Measurements from ENCODE around the gene MRPL36. TPM values are rescaled to one million over a fixed set of nuclear protein-coding genes. Genes with fewer than 3 reads are reported as not detected.
"Not testable (repeated sequence)": the region's sequence is repeated elsewhere in the genome, so short reads cannot be mapped to it uniquely, and the experiment has no call there.

MRPL36 gene
- total and polyA plus RNA-seq, 4 donors, result 22.3 to 106 (median 56.3) TPM

DNA sequence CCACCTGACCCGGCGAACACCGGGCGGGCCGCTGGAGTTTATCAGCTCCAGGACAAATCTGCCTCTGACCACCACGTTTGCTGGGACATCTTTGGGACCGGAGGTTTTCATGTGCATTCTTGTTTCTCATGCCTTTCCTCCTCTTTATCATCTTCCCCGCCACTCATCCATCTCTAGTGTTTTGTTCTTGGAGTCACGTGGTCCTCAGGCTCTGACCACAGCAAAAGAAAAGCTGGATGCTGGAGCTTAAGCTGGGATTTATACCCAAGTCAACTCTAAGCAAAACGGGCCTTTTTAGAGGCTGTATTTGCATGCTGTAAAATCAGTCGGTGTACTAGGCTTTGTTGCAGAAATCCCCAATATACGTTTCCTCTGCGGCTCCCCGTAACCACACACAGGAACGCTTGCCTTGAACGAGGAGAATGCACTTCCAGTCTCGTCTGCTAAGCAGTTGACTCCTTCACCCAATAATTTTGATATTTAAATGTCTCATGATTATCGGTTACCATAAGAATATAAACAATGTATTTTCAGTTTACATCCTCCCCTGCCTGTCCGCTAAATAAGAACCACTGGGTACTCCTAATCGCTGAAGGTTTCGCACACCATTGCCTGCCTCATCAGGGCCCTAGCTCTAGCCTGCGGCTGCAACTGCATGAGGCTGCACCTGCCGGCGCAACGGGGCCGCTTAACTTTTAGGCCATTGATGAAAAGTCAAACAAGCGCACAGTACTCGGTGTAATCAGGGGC is 1.0 kb upstream of the MRPL36 start:
- Histone ChIP-seq H3K9ac (ENCODE audit: low read depth in 1 of 2, low read length in 2 of 2) (peak overlapping the region; percentile 76 to 95), H3K4me1 (ENCODE audit: control insufficient read depth in 4 of 4, insufficient read depth in 4 of 4, low read length in 3 of 4) (peaks cover 0 to 20% (median 13%) of the 10 kb centered on the region in 4 donors), H3K27ac (ENCODE audit: low read depth in 1 of 2, low read length in 2 of 2) (peak overlapping the region; percentile 83 to 84), H3K27me3 (ENCODE audit: control insufficient read depth in 4 of 4, insufficient read depth in 4 of 4, low read length in 3 of 4) (no peaks in the 10 kb centered on the region), H3K4me3 (ENCODE audit: low read depth in 1 of 3, low read length in 3 of 3) (peak overlapping the region; percentile 91 to 98 (median 92)), H3K9me3 (ENCODE audit: control insufficient read depth in 4 of 4, low read length in 3 of 4) (no peaks in the 10 kb centered on the region), H3K36me3 (ENCODE audit: control insufficient read depth in 4 of 4, insufficient read depth in 3 of 4, low read depth in 1 of 4, low read length in 3 of 4) (peaks cover 8 to 48% (median 35%) of the 10 kb centered on the region in 4 donors)
- WGBS, result 2% methylated on average over 28 of the region's 28 CpGs
- peak; percentile 58 for DNase-seq (ENCODE audit: low spot score)
- TF ChIP-seq, protein P1, sequence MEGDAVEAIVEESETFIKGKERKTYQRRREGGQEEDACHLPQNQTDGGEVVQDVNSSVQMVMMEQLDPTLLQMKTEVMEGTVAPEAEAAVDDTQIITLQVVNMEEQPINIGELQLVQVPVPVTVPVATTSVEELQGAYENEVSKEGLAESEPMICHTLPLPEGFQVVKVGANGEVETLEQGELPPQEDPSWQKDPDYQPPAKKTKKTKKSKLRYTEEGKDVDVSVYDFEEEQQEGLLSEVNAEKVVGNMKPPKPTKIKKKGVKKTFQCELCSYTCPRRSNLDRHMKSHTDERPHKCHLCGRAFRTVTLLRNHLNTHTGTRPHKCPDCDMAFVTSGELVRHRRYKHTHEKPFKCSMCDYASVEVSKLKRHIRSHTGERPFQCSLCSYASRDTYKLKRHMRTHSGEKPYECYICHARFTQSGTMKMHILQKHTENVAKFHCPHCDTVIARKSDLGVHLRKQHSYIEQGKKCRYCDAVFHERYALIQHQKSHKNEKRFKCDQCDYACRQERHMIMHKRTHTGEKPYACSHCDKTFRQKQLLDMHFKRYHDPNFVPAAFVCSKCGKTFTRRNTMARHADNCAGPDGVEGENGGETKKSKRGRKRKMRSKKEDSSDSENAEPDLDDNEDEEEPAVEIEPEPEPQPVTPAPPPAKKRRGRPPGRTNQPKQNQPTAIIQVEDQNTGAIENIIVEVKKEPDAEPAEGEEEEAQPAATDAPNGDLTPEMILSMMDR (IDR thresholded peaks at IDR 0.05; ENCODE audit: low read depth, low read length, missing input control), result no peak
- TF ChIP-seq YY1 (IDR thresholded peaks at IDR 0.05) (no peak), RXRA (IDR thresholded peaks at IDR 0.05) (no peak), SP1 (IDR thresholded peaks at IDR 0.05) (no peak), GABPA (IDR thresholded peaks at IDR 0.05 in 1 of 2, conservative IDR thresholded peaks at IDR 0.05 in 1 of 2) (no peak), NR2F2 (IDR thresholded peaks at IDR 0.05) (no peak), HNF4G (IDR thresholded peaks at IDR 0.05) (no peak), TAF1 (conservative IDR thresholded peaks at IDR 0.05) (no peak), HNF4A (conservative IDR thresholded peaks at IDR 0.05) (no peak), FOXA2 (IDR thresholded peaks at IDR 0.05) (no peak), RAD21 (IDR thresholded peaks at IDR 0.05) (no peak)
- TF ChIP-seq, protein P2, sequence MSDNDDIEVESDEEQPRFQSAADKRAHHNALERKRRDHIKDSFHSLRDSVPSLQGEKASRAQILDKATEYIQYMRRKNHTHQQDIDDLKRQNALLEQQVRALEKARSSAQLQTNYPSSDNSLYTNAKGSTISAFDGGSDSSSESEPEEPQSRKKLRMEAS (IDR thresholded peaks at IDR 0.05), result no peak
- TF ChIP-seq, protein P3, sequence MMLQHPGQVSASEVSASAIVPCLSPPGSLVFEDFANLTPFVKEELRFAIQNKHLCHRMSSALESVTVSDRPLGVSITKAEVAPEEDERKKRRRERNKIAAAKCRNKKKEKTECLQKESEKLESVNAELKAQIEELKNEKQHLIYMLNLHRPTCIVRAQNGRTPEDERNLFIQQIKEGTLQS (IDR thresholded peaks at IDR 0.05), result no peak
- TF ChIP-seq, protein P4, sequence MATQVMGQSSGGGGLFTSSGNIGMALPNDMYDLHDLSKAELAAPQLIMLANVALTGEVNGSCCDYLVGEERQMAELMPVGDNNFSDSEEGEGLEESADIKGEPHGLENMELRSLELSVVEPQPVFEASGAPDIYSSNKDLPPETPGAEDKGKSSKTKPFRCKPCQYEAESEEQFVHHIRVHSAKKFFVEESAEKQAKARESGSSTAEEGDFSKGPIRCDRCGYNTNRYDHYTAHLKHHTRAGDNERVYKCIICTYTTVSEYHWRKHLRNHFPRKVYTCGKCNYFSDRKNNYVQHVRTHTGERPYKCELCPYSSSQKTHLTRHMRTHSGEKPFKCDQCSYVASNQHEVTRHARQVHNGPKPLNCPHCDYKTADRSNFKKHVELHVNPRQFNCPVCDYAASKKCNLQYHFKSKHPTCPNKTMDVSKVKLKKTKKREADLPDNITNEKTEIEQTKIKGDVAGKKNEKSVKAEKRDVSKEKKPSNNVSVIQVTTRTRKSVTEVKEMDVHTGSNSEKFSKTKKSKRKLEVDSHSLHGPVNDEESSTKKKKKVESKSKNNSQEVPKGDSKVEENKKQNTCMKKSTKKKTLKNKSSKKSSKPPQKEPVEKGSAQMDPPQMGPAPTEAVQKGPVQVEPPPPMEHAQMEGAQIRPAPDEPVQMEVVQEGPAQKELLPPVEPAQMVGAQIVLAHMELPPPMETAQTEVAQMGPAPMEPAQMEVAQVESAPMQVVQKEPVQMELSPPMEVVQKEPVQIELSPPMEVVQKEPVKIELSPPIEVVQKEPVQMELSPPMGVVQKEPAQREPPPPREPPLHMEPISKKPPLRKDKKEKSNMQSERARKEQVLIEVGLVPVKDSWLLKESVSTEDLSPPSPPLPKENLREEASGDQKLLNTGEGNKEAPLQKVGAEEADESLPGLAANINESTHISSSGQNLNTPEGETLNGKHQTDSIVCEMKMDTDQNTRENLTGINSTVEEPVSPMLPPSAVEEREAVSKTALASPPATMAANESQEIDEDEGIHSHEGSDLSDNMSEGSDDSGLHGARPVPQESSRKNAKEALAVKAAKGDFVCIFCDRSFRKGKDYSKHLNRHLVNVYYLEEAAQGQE (IDR thresholded peaks at IDR 0.05), result no peak

DNA sequence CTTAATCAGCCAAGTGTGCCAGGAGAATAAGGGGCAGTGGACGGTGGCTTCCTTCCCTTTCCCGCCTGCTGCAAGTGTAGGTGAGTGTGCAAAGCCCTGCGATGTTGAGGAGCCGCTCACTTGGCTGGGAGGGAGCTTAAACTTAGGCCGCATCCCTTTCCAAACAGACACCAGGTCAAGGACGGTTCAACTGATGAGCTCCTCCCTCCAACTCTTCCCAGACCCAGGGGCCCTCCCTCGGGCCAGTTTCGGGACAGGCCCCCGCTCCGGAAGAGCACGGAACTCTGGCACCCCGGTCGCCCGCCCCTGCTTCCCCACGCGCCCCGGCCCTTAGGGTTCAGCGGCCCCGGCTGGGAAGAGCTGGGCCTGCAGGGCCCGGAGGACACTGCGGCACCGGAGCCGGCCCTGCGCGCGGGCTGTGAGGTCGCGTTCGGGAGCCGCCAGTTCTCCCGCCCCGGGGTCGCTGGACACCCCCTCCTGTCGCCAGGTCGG is 481 bp downstream of the MRPL36 start:
- WGBS, result 1% methylated on average over 35 of the region's 35 CpGs
- peaks cover 6 to 33% (median 22%) of the 10 kb centered on the region in 4 donors for H3K36me3 ChIP-seq (ENCODE audit: control insufficient read depth in 4 of 4, insufficient read depth in 3 of 4, low read depth in 1 of 4, low read length in 3 of 4)
- H3K4me3 ChIP-seq (ENCODE audit: low read depth in 1 of 3, low read length in 3 of 3), result peak overlapping the region; percentile 30 to 91 (median 79)
- H3K4me1 ChIP-seq (ENCODE audit: control insufficient read depth in 4 of 4, insufficient read depth in 4 of 4, low read length in 3 of 4), result peaks cover 0 to 20% (median 13%) of the 10 kb centered on the region in 4 donors
- H3K9ac ChIP-seq (ENCODE audit: low read depth in 1 of 2, low read length in 2 of 2), result peak overlapping the region; percentile 3 to 25
- DNase-seq (ENCODE audit: low spot score), result peak; percentile 47
- TF ChIP-seq RXRA (IDR thresholded peaks at IDR 0.05), result peak; percentile 44 to 60
- TF ChIP-seq, protein P5, sequence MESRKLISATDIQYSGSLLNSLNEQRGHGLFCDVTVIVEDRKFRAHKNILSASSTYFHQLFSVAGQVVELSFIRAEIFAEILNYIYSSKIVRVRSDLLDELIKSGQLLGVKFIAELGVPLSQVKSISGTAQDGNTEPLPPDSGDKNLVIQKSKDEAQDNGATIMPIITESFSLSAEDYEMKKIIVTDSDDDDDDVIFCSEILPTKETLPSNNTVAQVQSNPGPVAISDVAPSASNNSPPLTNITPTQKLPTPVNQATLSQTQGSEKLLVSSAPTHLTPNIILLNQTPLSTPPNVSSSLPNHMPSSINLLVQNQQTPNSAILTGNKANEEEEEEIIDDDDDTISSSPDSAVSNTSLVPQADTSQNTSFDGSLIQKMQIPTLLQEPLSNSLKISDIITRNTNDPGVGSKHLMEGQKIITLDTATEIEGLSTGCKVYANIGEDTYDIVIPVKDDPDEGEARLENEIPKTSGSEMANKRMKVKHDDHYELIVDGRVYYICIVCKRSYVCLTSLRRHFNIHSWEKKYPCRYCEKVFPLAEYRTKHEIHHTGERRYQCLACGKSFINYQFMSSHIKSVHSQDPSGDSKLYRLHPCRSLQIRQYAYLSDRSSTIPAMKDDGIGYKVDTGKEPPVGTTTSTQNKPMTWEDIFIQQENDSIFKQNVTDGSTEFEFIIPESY (IDR thresholded peaks at IDR 0.05), result no peak
- H3K27ac ChIP-seq (ENCODE audit: low read depth in 1 of 2, low read length in 2 of 2), result peak overlapping the region; percentile 53 to 84
- no peaks in the 10 kb centered on the region for H3K27me3 ChIP-seq (ENCODE audit: control insufficient read depth in 4 of 4, insufficient read depth in 4 of 4, low read length in 3 of 4)
- H3K9me3 ChIP-seq (ENCODE audit: control insufficient read depth in 4 of 4, low read length in 3 of 4), result no peaks in the 10 kb centered on the region

DNA sequence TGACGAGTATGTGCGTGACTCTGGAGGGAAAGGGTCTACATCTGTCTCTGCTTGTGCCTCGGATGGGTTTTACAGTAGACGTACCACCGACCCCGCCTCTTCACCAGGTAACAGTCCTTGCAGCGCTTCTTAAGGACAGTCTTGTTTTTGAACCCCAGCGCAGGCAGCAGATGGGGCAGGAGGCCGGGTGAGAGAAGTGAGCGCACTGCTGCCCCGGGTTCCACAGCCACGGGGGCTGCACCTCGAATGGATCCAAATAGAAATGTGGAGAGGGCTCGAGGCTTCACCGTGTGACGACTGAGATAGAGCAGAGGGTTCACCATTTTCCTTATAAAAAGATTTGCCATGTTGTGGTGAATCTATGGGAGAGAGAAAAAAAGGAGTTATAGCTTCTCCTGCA is 1.0 kb downstream of the MRPL36 start:
- H3K27me3 ChIP-seq (ENCODE audit: control insufficient read depth in 4 of 4, insufficient read depth in 4 of 4, low read length in 3 of 4); H3K27ac ChIP-seq (ENCODE audit: low read depth in 1 of 2, low read length in 2 of 2); H3K9me3 ChIP-seq (ENCODE audit: control insufficient read depth in 4 of 4, low read length in 3 of 4); H3K9ac ChIP-seq (ENCODE audit: low read depth in 1 of 2, low read length in 2 of 2); DNase-seq (ENCODE audit: low spot score): not testable (repeated sequence)
- Histone ChIP-seq H3K4me3 (ENCODE audit: low read depth in 1 of 3, low read length in 3 of 3) (peak overlapping the region; percentile 30 to 91 (median 79)), H3K36me3 (ENCODE audit: control insufficient read depth in 4 of 4, insufficient read depth in 3 of 4, low read depth in 1 of 4, low read length in 3 of 4) (peaks cover 3 to 29% (median 21%) of the 10 kb centered on the region in 4 donors), H3K4me1 (ENCODE audit: control insufficient read depth in 4 of 4, insufficient read depth in 4 of 4, low read length in 3 of 4) (peaks cover 0 to 20% (median 13%) of the 10 kb centered on the region in 4 donors)
- 92% methylated on average over 16 of the region's 16 CpGs for WGBS
